H9 (cell line): ENCODE results near the gene SLC5A1. TPM values are rescaled to one million over a fixed set of nuclear protein-coding genes. Genes with fewer than 3 reads are reported as not detected.

Experiments used
- DNase-seq: peaks from one replicate; pipeline ENCODE4 v3.0.0-alpha.2; 2017
- H2AFZ ChIP-seq: one replicate; pipeline ENCODE4 v1.6.1; 2013; ENCODE audit warnings: mild to moderate bottlenecking, low read length, control low read depth, moderate library complexity
- H2AK5ac ChIP-seq: 2 replicates; pipeline ENCODE4 v1.6.1; 2013; ENCODE audit warnings: low read length, control low read depth, mixed read lengths; ENCODE audit not compliant: insufficient read length
- H2BK120ac ChIP-seq: one replicate; pipeline ENCODE4 v1.6.1; 2013; ENCODE audit warnings: low read depth, mild to moderate bottlenecking, low read length, control low read depth, inconsistent platforms; ENCODE audit not compliant: poor library complexity, severe bottlenecking
- H2BK12ac ChIP-seq: 2 replicates; pipeline ENCODE4 v1.6.1; 2013; ENCODE audit warnings: low read length, control low read depth, mixed read lengths, low read depth; ENCODE audit not compliant: insufficient read length
- H2BK15ac ChIP-seq: 2 replicates; pipeline ENCODE4 v1.6.1; 2013; ENCODE audit warnings: low read depth, low read length, control low read depth
- H2BK20ac ChIP-seq: one replicate; pipeline ENCODE4 v1.6.1; 2013; ENCODE audit warnings: low read depth, mild to moderate bottlenecking, low read length, control low read depth, inconsistent platforms; ENCODE audit not compliant: poor library complexity, severe bottlenecking
- H2BK5ac ChIP-seq: 2 replicates; pipeline ENCODE4 v1.6.1; 2013; ENCODE audit warnings: low read length, control low read depth, mixed read lengths; ENCODE audit not compliant: insufficient read length
- H3K14ac ChIP-seq: 2 replicates; pipeline ENCODE4 v1.6.1; 2013; ENCODE audit warnings: low read length, control low read depth; ENCODE audit not compliant: insufficient read depth
- H3K18ac ChIP-seq: 2 replicates; pipeline ENCODE4 v1.6.1; 2013; ENCODE audit warnings: low read depth, mild to moderate bottlenecking, mixed read lengths, low read length, control low read depth; ENCODE audit not compliant: insufficient read length
- H3K23ac ChIP-seq: 2 replicates; pipeline ENCODE4 v1.6.1; 2013; ENCODE audit warnings: low read length, control low read depth, mixed read lengths, low read depth; ENCODE audit not compliant: insufficient read length
- H3K23me2 ChIP-seq: 2 replicates; pipeline ENCODE4 v1.6.1; 2013; ENCODE audit warnings: low read depth, mild to moderate bottlenecking, mixed read lengths, low read length, control low read depth; ENCODE audit not compliant: insufficient read length, poor library complexity, severe bottlenecking
- H3K27ac ChIP-seq: 2 replicates; pipeline ENCODE4 v1.5.1; 2013; ENCODE audit warnings: low read length, control low read depth, mixed read lengths, low read depth; ENCODE audit not compliant: insufficient read length
- H3K27me3 ChIP-seq: 2 replicates; pipeline ENCODE4 v1.6.1; 2013; ENCODE audit warnings: low read length, control low read depth, inconsistent platforms; ENCODE audit not compliant: insufficient read depth
- H3K4ac ChIP-seq: 2 replicates; pipeline ENCODE4 v1.6.1; 2013; ENCODE audit warnings: low read depth, mild to moderate bottlenecking, control low read depth, inconsistent platforms, low read length, moderate library complexity
- H3K4me1 ChIP-seq: 2 replicates; pipeline ENCODE4 v1.6.1; 2013; ENCODE audit warnings: low read length, control low read depth, inconsistent platforms; ENCODE audit not compliant: insufficient read depth
- H3K4me2 ChIP-seq: 2 replicates; pipeline ENCODE4 v1.6.1; 2013; ENCODE audit warnings: low read length, control low read depth, mixed read lengths; ENCODE audit not compliant: insufficient read length, insufficient read depth
- H3K56ac ChIP-seq: 2 replicates; pipeline ENCODE4 v1.6.1; 2013; ENCODE audit warnings: low read depth, mild to moderate bottlenecking, mixed read lengths, low read length, control low read depth; ENCODE audit not compliant: insufficient read length
- H3K79me1 ChIP-seq: 2 replicates; pipeline ENCODE4 v1.6.1; 2013; ENCODE audit warnings: low read depth, mild to moderate bottlenecking, moderate library complexity, low read length, control low read depth, inconsistent platforms; ENCODE audit not compliant: insufficient read depth, poor library complexity, severe bottlenecking
- H3K79me2 ChIP-seq: 2 replicates; pipeline ENCODE4 v1.6.1; 2013; ENCODE audit warnings: low read length, control low read depth, inconsistent platforms; ENCODE audit not compliant: insufficient read depth
- H3K9ac ChIP-seq: 2 replicates; pipeline ENCODE4 v1.6.1; 2013; ENCODE audit warnings: low read length, control low read depth, mixed read lengths; ENCODE audit not compliant: insufficient read length; ENCODE audit errors: extremely low read depth
- H3K9me3 ChIP-seq: one replicate; pipeline ENCODE4 v1.6.1; 2013; ENCODE audit warnings: low read depth, low read length, inconsistent platforms; ENCODE audit not compliant: control insufficient read depth
- H3T11ph ChIP-seq: one replicate; pipeline ENCODE4 v1.6.1; 2013; ENCODE audit warnings: mild to moderate bottlenecking, low read length, control low read depth, inconsistent platforms
- H4K20me1 ChIP-seq: one replicate; pipeline ENCODE4 v1.6.1; 2013; ENCODE audit not compliant: control insufficient read depth, insufficient read length, insufficient read depth
- H4K5ac ChIP-seq: 2 replicates; pipeline ENCODE4 v1.6.1; 2013; ENCODE audit warnings: low read depth, mild to moderate bottlenecking, mixed read lengths, low read length, control low read depth; ENCODE audit not compliant: insufficient read length
- H4K8ac ChIP-seq: replicated peaks from 2 replicates; pipeline ENCODE4 v1.6.1; 2013; ENCODE audit warnings: low read length, control low read depth, mixed read lengths, low read depth; ENCODE audit not compliant: insufficient read length
- H4K91ac ChIP-seq: 2 replicates; pipeline ENCODE4 v1.6.1; 2013; ENCODE audit warnings: low read depth, mild to moderate bottlenecking, moderate library complexity, mixed read lengths, low read length, control low read depth; ENCODE audit not compliant: insufficient read length
- H3K27ac Mint-ChIP-seq, 3 experiments: 2 replicates in 2 of 3; 3 replicates in 1 of 3; pipeline ENCODE4 v1.8.0; 2020 to 2021; ENCODE audit warnings: mixed read lengths in 3 of 3, mild to moderate bottlenecking in 1 of 3, moderate library complexity in 1 of 3
- H3K27me3 Mint-ChIP-seq: 2 replicates; pipeline ENCODE4 v1.8.0; 2021; ENCODE audit warnings: low read depth, mild to moderate bottlenecking, moderate library complexity, mixed read lengths
- H3K36me3 Mint-ChIP-seq, 3 experiments: 2 replicates in 2 of 3; 3 replicates in 1 of 3; pipeline ENCODE4 v1.8.0; 2020 to 2021; ENCODE audit warnings: low read depth in 3 of 3, mixed read lengths in 3 of 3; ENCODE audit not compliant: insufficient read depth in 1 of 3
- H3K4me1 Mint-ChIP-seq, 2 experiments: 2 replicates each; pipeline ENCODE4 v1.8.0; 2020; ENCODE audit warnings: mixed read lengths in 2 of 2
- H3K4me3 Mint-ChIP-seq, 2 experiments: 2 replicates in 1 of 2; 3 replicates in 1 of 2; pipeline ENCODE4 v1.8.0; 2020 to 2021; ENCODE audit warnings: mild to moderate bottlenecking in 2 of 2, mixed read lengths in 2 of 2, moderate library complexity in 1 of 2
- H3K9me3 Mint-ChIP-seq, 2 experiments: 2 replicates in 1 of 2; 3 replicates in 1 of 2; pipeline ENCODE4 v1.8.0; 2020; ENCODE audit warnings: mild to moderate bottlenecking in 2 of 2, mixed read lengths in 2 of 2, moderate library complexity in 1 of 2
- WGBS: extraction: QIAGEN DNeasy Blood & Tissue Kit; methylation state at CpG from one replicate; pipeline ENCODE4 v1.1.7; 2013; ENCODE audit warnings: missing lambda C conversion rate, low lambda C conversion rate, mixed read lengths; ENCODE audit not compliant: insufficient read length; ENCODE audit errors: extremely low coverage; 5-methylcytosine and 5-hydroxymethylcytosine counted together
- total RNA-seq: library from RNA; stranded (reverse); gene quantifications from 2 replicates; pipeline ENCODE4 v1.2.1, GENCODE V29; 2021
- TF ChIP-seq, protein P1 (sequence below): fragments of 200-600 bp; sonication (generic); conservative IDR thresholded peaks from 3 replicates; pipeline ENCODE4 v1.8.0; 2021; ENCODE audit warnings: antibody characterized with exemption, mild to moderate bottlenecking

SLC5A1 gene
- total RNA-seq, 1 experiment from 2014 or later = not detected

- Histone ChIP-seq H3K4me1 (no peaks in the 10 kb centered on the region), H3K23me2 (no peaks in the 10 kb centered on the region), H2BK12ac (no peak overlapping the region), H3K79me1 (no peaks in the 10 kb centered on the region), H4K20me1 (no peaks in the 10 kb centered on the region), H3K9me3 (no peaks in the 10 kb centered on the region), H3K23ac (no peak overlapping the region), H3K79me2 (no peaks in the 10 kb centered on the region), H3K14ac (no peak overlapping the region), H3T11ph (no peak overlapping the region), H3K4me2 (no peak overlapping the region), H3K4ac (no peak overlapping the region), H3K18ac (no peak overlapping the region), H2BK5ac (no peak overlapping the region), H4K8ac (no peak overlapping the region), H2AFZ (no peak overlapping the region), H3K9ac (no peak overlapping the region), H3K27me3 (no peaks in the 10 kb centered on the region), H2AK5ac (no peak overlapping the region), H2BK15ac (no peak overlapping the region), H2BK20ac (no peak overlapping the region), H2BK120ac (no peak overlapping the region), H3K56ac (no peak overlapping the region), H4K5ac (no peak overlapping the region), H3K27ac (no peak overlapping the region), H4K91ac (no peak overlapping the region)
- H3K27me3 Mint-ChIP-seq = peaks cover 42% of the 10 kb centered on the region
- DNase-seq = no peak
- TF ChIP-seq, protein P1, sequence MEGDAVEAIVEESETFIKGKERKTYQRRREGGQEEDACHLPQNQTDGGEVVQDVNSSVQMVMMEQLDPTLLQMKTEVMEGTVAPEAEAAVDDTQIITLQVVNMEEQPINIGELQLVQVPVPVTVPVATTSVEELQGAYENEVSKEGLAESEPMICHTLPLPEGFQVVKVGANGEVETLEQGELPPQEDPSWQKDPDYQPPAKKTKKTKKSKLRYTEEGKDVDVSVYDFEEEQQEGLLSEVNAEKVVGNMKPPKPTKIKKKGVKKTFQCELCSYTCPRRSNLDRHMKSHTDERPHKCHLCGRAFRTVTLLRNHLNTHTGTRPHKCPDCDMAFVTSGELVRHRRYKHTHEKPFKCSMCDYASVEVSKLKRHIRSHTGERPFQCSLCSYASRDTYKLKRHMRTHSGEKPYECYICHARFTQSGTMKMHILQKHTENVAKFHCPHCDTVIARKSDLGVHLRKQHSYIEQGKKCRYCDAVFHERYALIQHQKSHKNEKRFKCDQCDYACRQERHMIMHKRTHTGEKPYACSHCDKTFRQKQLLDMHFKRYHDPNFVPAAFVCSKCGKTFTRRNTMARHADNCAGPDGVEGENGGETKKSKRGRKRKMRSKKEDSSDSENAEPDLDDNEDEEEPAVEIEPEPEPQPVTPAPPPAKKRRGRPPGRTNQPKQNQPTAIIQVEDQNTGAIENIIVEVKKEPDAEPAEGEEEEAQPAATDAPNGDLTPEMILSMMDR = no peak
- H3K9me3 Mint-ChIP-seq = no peaks in the 10 kb centered on the region; a peak in 1 of 5 replicates
- no peak overlapping the region for H3K4me3 Mint-ChIP-seq
- no peaks in the 10 kb centered on the region for H3K36me3 Mint-ChIP-seq
- H3K4me1 Mint-ChIP-seq = peaks cover 3 to 7% of the 10 kb centered on the region in 2 experiments; a peak in 2 of 4 replicates
- WGBS = no CpG with 5 or more reads among the region's 6 CpGs
- H3K27ac Mint-ChIP-seq = no peak overlapping the region
Observed at GRCh38 chr22:32076761-32077084, 33.7 kb downstream of the SLC5A1 start.
